Erythroblast (primary cell): ENCODE results near the gene CUX1.

Source experiments
- DNase-seq, 2 experiments: peaks; one replicate each; lab custom pipeline; 2025; lab: John Stamatoyannopoulos, UW
- GATA1 ChIP-seq: IDR thresholded peaks from 2 replicates; pipeline ENCODE4 v1.6.1; 2011; ENCODE audit warnings: low read depth, mild to moderate bottlenecking, control low read depth, low read length, moderate library complexity
- POLR2A ChIP-seq: IDR thresholded peaks from 2 replicates; pipeline ENCODE4 v1.6.1; 2011; ENCODE audit warnings: mild to moderate bottlenecking, low read length

The CUX1 gene

DNA sequence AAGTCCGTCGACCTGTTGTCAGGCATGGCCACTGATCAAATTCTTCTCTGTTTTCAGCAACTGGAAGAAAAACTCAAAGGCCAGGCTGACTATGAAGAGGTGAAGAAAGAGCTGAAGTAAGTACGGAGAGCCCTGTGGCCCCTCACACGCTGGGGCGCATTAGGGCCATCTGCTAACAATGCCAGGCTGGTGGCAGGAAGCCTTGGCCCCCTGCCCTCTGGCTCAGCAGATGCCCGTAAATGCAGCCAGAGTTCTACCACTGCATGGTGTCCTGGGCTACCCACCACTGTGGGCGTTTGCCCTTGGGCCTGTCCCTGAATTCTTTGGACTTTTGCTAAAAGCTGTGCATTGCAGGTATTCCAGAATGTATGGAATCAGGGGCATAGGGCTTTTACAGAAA lies 372.3 kb downstream of the CUX1 start:
- TF ChIP-seq POLR2A (no peak), GATA1 (no peak)
- no peak for DNase-seq

- TF ChIP-seq GATA1 (no peak), POLR2A (no peak)
These were observed 373.4 kb downstream of the CUX1 start for GRCh38 chr7:102190776-102191350.

DNA sequence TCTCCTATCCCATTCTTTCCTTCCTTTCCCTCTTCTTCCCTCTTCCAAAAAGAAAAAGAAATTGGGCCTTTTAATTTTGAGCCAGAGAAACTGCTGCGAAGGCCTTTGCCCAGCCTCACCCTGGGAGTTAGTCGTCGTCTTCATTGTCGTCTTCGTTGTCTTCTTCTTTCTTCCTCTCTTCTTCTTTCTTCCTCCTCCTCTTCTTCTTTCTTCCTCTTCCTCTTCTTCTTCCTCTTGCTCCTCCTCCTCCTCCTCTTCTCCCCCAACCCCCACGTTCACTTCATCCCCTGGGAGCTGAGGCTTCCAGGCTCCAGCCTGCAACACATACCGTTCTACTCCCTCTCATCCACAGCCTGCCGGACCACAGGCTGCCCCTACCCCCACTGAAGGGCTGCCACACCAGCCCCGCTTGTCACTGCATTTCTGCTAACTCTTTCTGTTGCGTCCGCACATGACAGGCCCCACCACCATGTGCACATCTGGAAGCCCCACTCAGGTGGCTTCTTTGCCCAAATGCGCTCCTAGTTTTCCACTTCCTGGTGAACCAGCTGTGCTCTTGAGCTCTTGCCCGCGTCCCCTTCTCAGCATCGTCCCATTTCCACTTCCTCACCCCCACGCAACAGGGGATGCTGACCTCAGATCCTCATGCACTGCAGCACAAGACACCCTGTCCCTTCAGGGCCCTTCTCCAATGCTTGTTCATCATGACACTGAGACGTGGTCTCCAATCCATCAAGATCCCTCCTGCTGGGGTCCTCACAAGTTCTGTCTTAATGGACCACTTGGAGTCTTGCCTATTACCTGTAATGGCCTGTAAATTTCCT lies 374.3 kb downstream of the CUX1 start:
- no peak for DNase-seq
- no peak for TF ChIP-seq GATA1
- TF ChIP-seq POLR2A = no peak

More at GRCh38 chr7:102190776-102191350, 373.4 kb downstream of the CUX1 start:
- DNase-seq = no peak

GRCh38 chr7:102192790-102193189 lies 375.4 kb downstream of the CUX1 start:
- TF ChIP-seq POLR2A = no peak
- TF ChIP-seq GATA1 = no peak
- no peak for DNase-seq

- no peak for DNase-seq
- TF ChIP-seq GATA1 = no peak
- TF ChIP-seq POLR2A = no peak
These were observed 376.4 kb downstream of the CUX1 start for GRCh38 chr7:102193806-102194205.

DNA sequence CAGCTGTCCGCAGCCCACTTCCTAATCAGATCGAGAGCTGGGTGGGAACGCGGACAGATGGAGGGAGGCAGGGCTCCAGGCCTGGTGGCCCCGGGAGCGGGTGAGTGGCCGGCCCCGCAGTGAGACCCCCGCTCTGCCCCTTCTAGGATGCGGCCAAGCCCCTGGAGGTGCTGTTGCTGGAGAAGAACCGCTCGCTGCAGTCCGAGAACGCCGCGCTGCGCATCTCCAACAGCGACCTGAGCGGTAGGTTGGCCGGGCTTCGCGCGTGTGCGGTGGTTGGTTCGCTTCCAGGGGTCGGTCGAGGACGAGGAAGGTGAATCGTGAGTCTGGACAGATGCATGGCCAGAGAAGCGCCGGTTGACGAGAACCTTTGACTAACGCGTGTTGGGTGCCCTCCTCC lies 377.9 kb downstream of the CUX1 start:
- DNase-seq = no peak
- no peak for TF ChIP-seq POLR2A
- TF ChIP-seq GATA1 = no peak

- TF ChIP-seq GATA1 (no peak), POLR2A (no peak)
- no peak for DNase-seq
These were observed 378.6 kb downstream of the CUX1 start for GRCh38 chr7:102196028-102196427.

GRCh38 chr7:102197161-102197560 lies 379.7 kb downstream of the CUX1 start:
- TF ChIP-seq GATA1 (no peak), POLR2A (no peak)
- DNase-seq = no peak

DNA sequence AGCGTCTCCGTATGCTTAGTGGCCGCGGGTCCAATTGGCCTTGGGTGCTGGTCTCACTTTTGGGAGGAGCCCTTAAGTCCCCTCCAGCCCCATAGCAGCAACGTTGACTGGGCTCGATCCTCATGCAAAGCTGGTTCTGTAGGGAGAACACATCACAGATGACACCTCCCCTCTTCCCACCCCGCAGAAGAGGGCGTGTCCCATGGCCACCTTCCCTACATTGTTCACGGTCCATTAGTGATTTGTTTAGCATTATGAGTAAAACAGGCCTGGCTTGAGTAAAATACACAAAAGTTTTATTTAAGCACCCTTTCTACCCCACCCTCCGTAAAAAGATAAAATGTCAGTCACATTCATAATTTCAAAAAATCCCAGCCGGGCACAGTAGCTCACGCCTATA lies 380.2 kb downstream of the CUX1 start:
- TF ChIP-seq GATA1 (no peak), POLR2A (no peak)
- DNase-seq = no peak

DNA sequence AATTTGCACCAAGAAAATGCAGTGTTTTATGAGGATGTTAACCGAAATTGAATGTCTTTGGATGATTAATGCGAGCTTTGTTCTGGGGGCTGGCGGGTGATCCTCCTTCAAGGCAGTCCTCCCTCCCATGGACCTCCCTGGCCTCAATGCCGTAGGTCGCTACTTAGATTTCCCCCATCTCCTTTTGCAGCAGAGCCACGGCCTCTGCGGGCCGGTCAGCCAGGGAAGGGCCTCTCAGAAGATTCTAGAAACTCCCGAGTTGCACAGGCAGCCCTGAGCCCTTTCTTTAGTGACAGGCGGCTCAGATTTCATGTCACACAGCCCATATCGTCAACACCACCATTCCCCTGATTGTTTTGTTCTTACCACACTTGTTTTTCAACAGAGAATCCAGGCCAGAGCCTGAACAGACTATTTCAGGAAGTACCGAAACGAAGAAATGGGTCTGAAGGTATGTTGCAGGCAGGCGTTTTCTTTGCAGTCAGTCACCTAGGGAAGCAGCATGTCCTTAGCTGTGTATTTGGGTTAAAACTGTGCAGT lies 381.1 kb downstream of the CUX1 start:
- no peak for DNase-seq
- TF ChIP-seq POLR2A (no peak), GATA1 (no peak)

- no peak for TF ChIP-seq POLR2A
- TF ChIP-seq GATA1 = no peak
- no peak for DNase-seq
These were observed 384.1 kb downstream of the CUX1 start for GRCh38 chr7:102201576-102201975.

- DNase-seq = no peak
- TF ChIP-seq GATA1 = no peak
- TF ChIP-seq POLR2A = no peak
These were observed 385.1 kb downstream of the CUX1 start for GRCh38 chr7:102202556-102202955.

GRCh38 chr7:102203218-102203617 lies 385.8 kb downstream of the CUX1 start:
- TF ChIP-seq POLR2A (no peak), GATA1 (no peak)
- DNase-seq = no peak

DNA sequence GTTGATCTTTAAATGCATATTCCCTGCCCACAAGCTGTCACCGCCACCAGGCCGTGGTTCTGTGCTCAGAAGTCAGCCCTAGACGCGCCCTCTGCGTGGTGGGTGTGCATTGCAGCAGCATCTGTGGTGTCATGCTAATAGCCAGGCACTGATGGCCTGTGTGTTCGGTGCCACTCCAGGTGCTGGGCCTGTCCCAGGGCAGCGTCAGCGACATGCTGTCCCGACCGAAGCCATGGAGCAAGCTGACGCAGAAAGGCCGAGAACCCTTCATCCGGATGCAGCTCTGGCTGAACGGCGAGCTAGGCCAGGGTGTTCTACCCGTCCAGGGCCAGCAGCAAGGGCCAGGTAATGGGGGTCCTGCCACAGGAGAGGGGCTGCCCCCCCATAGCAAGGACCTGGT lies 386.8 kb downstream of the CUX1 start:
- DNase-seq = no peak
- TF ChIP-seq GATA1 (no peak), POLR2A (no peak)
